ENCODE results near the gene RTP3. TPM values are rescaled to one million over a fixed set of nuclear protein-coding genes. Genes with fewer than 3 reads are reported as not detected.

Gene RTP3
- total and polyA plus RNA-seq, 2 experiments from 2014 or later = 0.16 TPM; not detected in 1

GRCh38 chr3:46471371-46471914, 26.3 kb upstream of the RTP3 start:
- Histone ChIP-seq H3F3A (replicated peaks; ENCODE audit: low read depth) (no peaks in the 10 kb centered on the region), H3K27ac (ENCODE audit: low read depth) (no peak overlapping the region), H3K27me3 (ENCODE audit: insufficient read depth) (peaks cover 3% of the 10 kb centered on the region; the same call in 1 of the 2 replicates), H3K4me1 (ENCODE audit: insufficient read depth) (no peaks in the 10 kb centered on the region), H3K36me3 (ENCODE audit: insufficient read depth) (peaks cover 2% of the 10 kb centered on the region; the same call in 1 of the 2 replicates), H3K9me2 (ENCODE audit: insufficient read depth) (peaks cover 4% of the 10 kb centered on the region; the same call in 1 of the 2 replicates), H3K4me2 (no peak overlapping the region), H3K4me3 (no peak overlapping the region), H2AFZ (no peak overlapping the region), H3K79me2 (replicated peaks; ENCODE audit: insufficient read depth) (no peaks in the 10 kb centered on the region), H4K20me1 (replicated peaks; ENCODE audit: insufficient read depth) (no peaks in the 10 kb centered on the region)
- H3K4me3 Mint-ChIP-seq = no peak overlapping the region
- peaks cover 12% of the 10 kb centered on the region; the same call in 2 of the 3 replicates for H3K9me3 Mint-ChIP-seq
- H3K27me3 Mint-ChIP-seq (ENCODE audit: insufficient read depth, low read depth, poor library complexity) = peaks cover 10% of the 10 kb centered on the region
- TF ChIP-seq ETS1 (IDR thresholded peaks at IDR 0.05) (no peak), CTCF (conservative IDR thresholded peaks at IDR 0.05; ENCODE audit: low read depth in 2 of 2) (no peak), CREB1 (CRISPR knock-in tag; IDR thresholded peaks at IDR 0.05; ENCODE audit: low read depth) (no peak), ZNF462 (CRISPR knock-in tag; IDR thresholded peaks at IDR 0.05) (no peak), ZNF114 (CRISPR knock-in tag; IDR thresholded peaks at IDR 0.05) (no peak), JUNB (IDR thresholded peaks at IDR 0.05; ENCODE audit: unreplicated experiment) (no peak), POLR2AphosphoS5 (IDR thresholded peaks at IDR 0.05; ENCODE audit: low read depth) (no peak), STAT1 (IDR thresholded peaks at IDR 0.05; ENCODE audit: unreplicated experiment) (no peak), REST (IDR thresholded peaks at IDR 0.05; ENCODE audit: unreplicated experiment) (no peak), ZNF331 (CRISPR knock-in tag; IDR thresholded peaks at IDR 0.05; ENCODE audit: low read depth) (no peak), EZH2phosphoT487 (IDR thresholded peaks at IDR 0.05; ENCODE audit: unreplicated experiment) (no peak), NANOG (IDR thresholded peaks at IDR 0.05; ENCODE audit: borderline replicate concordance) (no peak), EZH2 (IDR thresholded peaks at IDR 0.05; ENCODE audit: low read depth, unreplicated experiment) (no peak)
- H3K36me3 Mint-ChIP-seq (ENCODE audit: low read depth) = no peaks in the 10 kb centered on the region; the same call in 2 of the 3 replicates
- DNase-seq (ENCODE audit: low spot score) = no peak
- no peak for ATAC-seq
- H3K27ac Mint-ChIP-seq = no peak overlapping the region
- H3K4me1 Mint-ChIP-seq = no peaks in the 10 kb centered on the region

All from GM23338 (cell line).